ENCODE measurements around the gene FEZF1.

Gene FEZF1

DNA sequence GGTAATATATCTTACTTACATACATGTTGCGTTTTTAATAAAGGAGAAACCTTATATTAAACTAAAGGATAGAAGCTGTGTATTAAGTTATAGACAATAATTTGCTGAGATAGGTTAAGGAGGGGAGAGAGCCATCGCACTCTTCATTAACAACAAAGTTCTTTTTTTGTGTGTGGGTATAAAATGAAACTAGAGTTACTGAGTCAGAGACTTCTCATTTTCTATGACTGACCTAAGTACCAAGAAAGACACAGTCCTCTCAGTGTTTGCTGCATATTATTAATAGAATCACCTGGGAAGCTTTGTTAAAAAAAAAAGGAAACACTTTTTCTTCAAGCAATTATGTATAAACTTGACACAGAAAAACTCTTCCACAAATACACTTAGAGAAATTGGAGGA lies 31.4 kb downstream of the FEZF1 start:
- no peak for TF ChIP-seq CTCF (IDR thresholded peaks at IDR 0.05; ENCODE audit: low read depth, low read length)
- in situ Hi-C loops (cut with HindIII; ENCODE audit: low sequenced_read_pairs) = no loop called here
- no peak overlapping the region for H3K4me3 ChIP-seq (ENCODE audit: low read depth, low read length)
- no peak for DNase-seq (ENCODE audit: low read depth, low spot score)

- DNase-seq (ENCODE audit: low read depth, low spot score) = no peak
- H3K4me3 ChIP-seq (ENCODE audit: low read depth, low read length) = no peak overlapping the region
- TF ChIP-seq CTCF (IDR thresholded peaks at IDR 0.05; ENCODE audit: low read depth, low read length) = no peak
- in situ Hi-C loops (cut with HindIII; ENCODE audit: low sequenced_read_pairs) = no loop called here
These were observed 35.3 kb downstream of the FEZF1 start for GRCh38 chr7:122269241-122269640.

- TF ChIP-seq CTCF (IDR thresholded peaks at IDR 0.05; ENCODE audit: low read depth, low read length) = no peak
- no peak overlapping the region for H3K4me3 ChIP-seq (ENCODE audit: low read depth, low read length)
- no peak for DNase-seq (ENCODE audit: low read depth, low spot score)
- in situ Hi-C loops (cut with HindIII; ENCODE audit: low sequenced_read_pairs) = no loop called here
These were observed 36.4 kb downstream of the FEZF1 start for GRCh38 chr7:122268101-122268500.

DNA sequence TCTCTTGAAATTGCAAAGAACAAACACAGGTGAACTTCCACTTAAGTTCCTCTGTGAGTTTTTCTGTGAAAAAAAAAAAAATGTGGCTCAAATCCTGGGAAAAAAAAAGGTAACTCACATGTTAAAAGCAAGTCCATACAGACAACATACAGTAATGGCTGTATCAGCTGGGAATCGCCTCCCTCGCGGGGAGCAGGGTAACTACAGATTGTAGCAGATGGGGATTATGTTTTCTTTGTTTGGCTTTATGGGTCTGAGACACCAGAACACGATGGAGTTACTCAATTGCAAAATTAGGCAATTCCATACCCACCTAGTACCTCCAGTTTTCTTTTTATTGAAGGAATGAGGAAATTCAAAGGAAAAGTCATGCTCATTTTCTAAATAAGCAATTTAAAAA lies 42.3 kb downstream of the FEZF1 start:
- TF ChIP-seq CTCF (IDR thresholded peaks at IDR 0.05; ENCODE audit: low read depth, low read length) = no peak
- in situ Hi-C loops (cut with HindIII; ENCODE audit: low sequenced_read_pairs) = no loop called here
- no peak overlapping the region for H3K4me3 ChIP-seq (ENCODE audit: low read depth, low read length)
- DNase-seq (ENCODE audit: low read depth, low spot score) = no peak

DNA sequence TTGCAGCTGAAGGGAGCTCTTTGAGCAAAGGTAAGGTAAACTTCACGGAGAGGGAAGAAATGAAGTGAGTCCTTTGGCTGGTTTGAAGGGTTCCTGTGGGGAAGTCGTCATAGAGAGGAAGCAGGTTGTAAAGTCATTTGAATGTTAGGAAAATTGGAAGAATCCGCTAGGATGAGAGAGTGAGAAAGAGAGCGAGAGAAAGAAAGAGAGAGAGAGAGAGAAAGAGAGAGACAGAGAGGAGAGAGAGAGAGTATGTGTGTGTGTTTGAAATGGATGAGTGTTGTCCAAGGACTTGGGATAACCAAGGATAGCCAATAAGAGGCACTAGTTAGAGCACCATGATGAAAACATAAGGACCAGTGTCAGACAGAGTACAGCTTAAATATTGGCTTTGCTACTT lies 43.1 kb downstream of the FEZF1 start:
- no peak for TF ChIP-seq CTCF (IDR thresholded peaks at IDR 0.05; ENCODE audit: low read depth, low read length)
- no peak for DNase-seq (ENCODE audit: low read depth, low spot score)
- in situ Hi-C loops (cut with HindIII; ENCODE audit: low sequenced_read_pairs) = no loop called here
- no peak overlapping the region for H3K4me3 ChIP-seq (ENCODE audit: low read depth, low read length)

DNA sequence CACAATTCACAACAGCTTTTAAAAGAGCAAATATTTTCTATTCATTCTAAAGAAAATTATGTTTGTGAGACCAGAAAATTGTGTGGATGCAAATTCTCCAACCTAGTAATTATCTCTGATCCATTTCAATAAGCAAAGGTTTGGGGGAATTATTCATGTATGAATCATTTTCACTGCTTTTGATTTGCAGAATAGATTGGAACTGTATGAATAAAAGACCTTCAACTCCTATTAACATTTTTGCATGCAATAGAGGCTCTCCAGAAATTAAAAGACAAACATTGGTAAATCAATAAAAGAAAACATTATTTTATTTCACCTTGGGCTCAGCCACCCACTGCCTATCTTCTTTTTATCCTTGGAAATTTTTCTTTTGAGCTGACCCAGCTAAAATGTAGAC lies 43.5 kb downstream of the FEZF1 start:
- H3K4me3 ChIP-seq (ENCODE audit: low read depth, low read length) = no peak overlapping the region
- in situ Hi-C loops (cut with HindIII; ENCODE audit: low sequenced_read_pairs) = no loop called here
- DNase-seq (ENCODE audit: low read depth, low spot score) = no peak
- no peak for TF ChIP-seq CTCF (IDR thresholded peaks at IDR 0.05; ENCODE audit: low read depth, low read length)

DNA sequence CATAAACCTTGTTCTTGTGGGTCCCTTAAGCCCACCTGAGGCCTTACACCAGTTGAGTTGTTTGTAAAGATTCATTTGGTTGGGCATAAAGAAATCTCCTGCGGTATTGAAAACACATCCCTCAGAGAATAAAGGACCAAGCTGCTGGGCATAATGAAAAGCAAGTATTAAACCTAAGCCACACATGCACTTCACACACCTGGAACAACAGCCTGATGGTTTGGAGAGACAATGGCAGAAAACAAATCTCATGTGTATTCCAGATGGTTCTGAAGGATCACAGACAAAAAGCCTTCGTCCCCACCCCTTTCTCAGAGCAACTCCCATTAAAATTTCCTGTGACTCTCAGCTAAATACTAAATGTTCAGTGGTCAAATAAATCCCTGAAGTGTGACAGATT lies 44.2 kb downstream of the FEZF1 start:
- in situ Hi-C loops (cut with HindIII; ENCODE audit: low sequenced_read_pairs) = no loop called here
- TF ChIP-seq CTCF (IDR thresholded peaks at IDR 0.05; ENCODE audit: low read depth, low read length) = no peak
- DNase-seq (ENCODE audit: low read depth, low spot score) = no peak
- no peak overlapping the region for H3K4me3 ChIP-seq (ENCODE audit: low read depth, low read length)
